Transverse colon (tissue), 4 donors: Measurements from ENCODE around the gene PPL. TPM values are rescaled to one million over a fixed set of nuclear protein-coding genes. Genes with fewer than 3 reads are reported as not detected.
"Not testable (repeated sequence)": the region's sequence is repeated elsewhere in the genome, so short reads cannot be mapped to it uniquely, and the experiment has no call there.

Source experiments
- DNase-seq: peaks from one replicate; pipeline ENCODE4 v3.0.0-alpha.2; 2019
- H3K27ac ChIP-seq, 4 donors: fragments of 200-600 bp; sonication (generic); 2 replicates each; pipeline ENCODE4 v1.5.1; 2016 to 2018; ENCODE audit warnings: inconsistent platforms in 4 of 4
- H3K27me3 ChIP-seq: fragments of 200-600 bp; sonication (generic); 2 replicates; pipeline ENCODE4 v1.5.1; 2017; ENCODE audit warnings: inconsistent platforms
- H3K36me3 ChIP-seq, 4 donors: fragments of 200-600 bp; sonication (generic); 2 replicates each; pipeline ENCODE4 v1.5.1; 2017 to 2019; ENCODE audit warnings: inconsistent platforms in 4 of 4
- H3K4me1 ChIP-seq, 4 donors: fragments of 200-600 bp; sonication (generic); 2 replicates each; pipeline ENCODE4 v1.5.1; 2017 to 2020; ENCODE audit warnings: inconsistent platforms in 4 of 4
- H3K4me3 ChIP-seq, 4 donors: fragments of 200-600 bp; sonication (generic); 1 replicate in 1 of 4; 2 replicates in 3 of 4; pipeline versions ENCODE4 v1.5.1 to v1.6.1; 2017 to 2019; ENCODE audit warnings: inconsistent platforms in 4 of 4
- H3K9me3 ChIP-seq, 2 donors: fragments of 200-600 bp; sonication (generic); 2 replicates each; pipeline ENCODE4 v1.5.1; 2017 to 2019; ENCODE audit warnings: inconsistent platforms in 2 of 2
- EP300 ChIP-seq: sonication (generic); formaldehyde crosslinking; IDR thresholded peaks from one replicate; pipeline ENCODE4 v1.6.1; 2017; ENCODE audit warnings: antibody characterized with exemption, low read depth
- POLR2A ChIP-seq: fragments of 450-650 bp; IDR thresholded peaks from one replicate; pipeline ENCODE4 v1.6.1; 2016; ENCODE audit warnings: antibody characterized with exemption, mild to moderate bottlenecking, moderate library complexity
- POLR2AphosphoS5 ChIP-seq, 3 donors: sonication (generic); formaldehyde crosslinking; IDR thresholded peaks; one replicate each; pipeline ENCODE4 v1.6.1; 2016; ENCODE audit warnings: antibody characterized with exemption in 3 of 3
- WGBS, 2 donors: methylation state at CpG; one replicate each; pipeline ENCODE4 v1.1.5; 2018; ENCODE audit warnings: low coverage in 1 of 2; 5-methylcytosine and 5-hydroxymethylcytosine counted together
- in situ Hi-C, 4 donors: fragments of 200-750 bp; cut with MboI; loops; one replicate each; pipeline versions ENCODE4 v1.15.0 to v1.15.1; 2017; ENCODE audit warnings: low sequenced_read_pairs in 3 of 4, low pct_ligation_motif_present in 1 of 4, low pct_unique_long_range_greater_than_20kb in 1 of 4
- intact Hi-C: fragments of 100-400 bp; cut with DNase I; formaldehyde crosslinking; loops from one replicate; pipeline ENCODE4 v1.15.1; 2023; ENCODE audit warnings: low total_unique reads
- total RNA-seq, 4 donors: library from RNA; depleted of rRNA; stranded (reverse); fragments of >200 nt; gene quantifications; one replicate each; pipeline ENCODE4 v1.1.0, GENCODE V29; 2016
- TF ChIP-seq, protein P1 (sequence below), 5 experiments: fragments of 200-600 bp in 3 of 5; fragments of 450-650 bp in 2 of 5; sonication (generic) in 3 of 5; IDR thresholded peaks; 1 replicate in 2 of 5; 2 replicates in 3 of 5; pipeline ENCODE4 v1.5.1; 2016 to 2017; ENCODE audit warnings: antibody characterized with exemption in 5 of 5, inconsistent platforms in 3 of 5, mild to moderate bottlenecking in 2 of 5, moderate library complexity in 1 of 5

PPL gene
- total RNA-seq, 4 donors from 2014 or later, result 13.5 to 28.8 (median 22.8) TPM

DNA sequence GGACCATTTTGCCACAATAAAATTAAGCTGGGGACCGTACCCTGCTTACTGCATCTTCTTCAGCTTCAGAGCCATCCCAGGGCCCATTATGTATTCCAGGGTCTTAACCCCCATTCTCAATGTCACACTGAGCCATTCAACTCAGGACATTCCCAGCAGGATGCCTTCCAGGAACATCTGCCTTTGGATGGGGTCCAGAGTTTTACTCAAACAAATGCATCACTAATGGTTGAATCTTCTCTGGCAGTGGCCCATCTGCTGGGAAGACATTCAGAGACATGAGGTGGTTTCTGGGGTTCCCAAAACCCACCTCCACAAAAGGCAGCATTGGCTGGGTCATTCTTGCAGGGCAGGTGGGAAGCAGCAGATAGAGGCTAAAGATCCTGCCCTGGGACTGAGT lies 17.8 kb upstream of the PPL start:
- Histone ChIP-seq H3K27ac (no peak overlapping the region), H3K27me3 (no peaks in the 10 kb centered on the region), H3K4me3 (no peak overlapping the region), H3K36me3 (no peaks in the 10 kb centered on the region), H3K9me3 (no peaks in the 10 kb centered on the region), H3K4me1 (peaks cover 5 to 26% (median 12%) of the 10 kb centered on the region in 4 donors)
- in situ Hi-C loops (loop anchor here in 1 of 4 donors (10.0 kb wide), 1 partner anchor 110 kb away; the partner anchor contains the start of genes GLYR1 and UBN1), intact Hi-C loops (loop anchor here (5.0 kb wide), 1 partner anchor 107 kb away; the partner anchor contains the start of genes GLYR1 and UBN1)
- DNase-seq, result no peak
- TF ChIP-seq POLR2A (no peak), EP300 (no peak), POLR2AphosphoS5 (IDR thresholded peaks at IDR 0.05) (no peak)
- TF ChIP-seq, protein P1, sequence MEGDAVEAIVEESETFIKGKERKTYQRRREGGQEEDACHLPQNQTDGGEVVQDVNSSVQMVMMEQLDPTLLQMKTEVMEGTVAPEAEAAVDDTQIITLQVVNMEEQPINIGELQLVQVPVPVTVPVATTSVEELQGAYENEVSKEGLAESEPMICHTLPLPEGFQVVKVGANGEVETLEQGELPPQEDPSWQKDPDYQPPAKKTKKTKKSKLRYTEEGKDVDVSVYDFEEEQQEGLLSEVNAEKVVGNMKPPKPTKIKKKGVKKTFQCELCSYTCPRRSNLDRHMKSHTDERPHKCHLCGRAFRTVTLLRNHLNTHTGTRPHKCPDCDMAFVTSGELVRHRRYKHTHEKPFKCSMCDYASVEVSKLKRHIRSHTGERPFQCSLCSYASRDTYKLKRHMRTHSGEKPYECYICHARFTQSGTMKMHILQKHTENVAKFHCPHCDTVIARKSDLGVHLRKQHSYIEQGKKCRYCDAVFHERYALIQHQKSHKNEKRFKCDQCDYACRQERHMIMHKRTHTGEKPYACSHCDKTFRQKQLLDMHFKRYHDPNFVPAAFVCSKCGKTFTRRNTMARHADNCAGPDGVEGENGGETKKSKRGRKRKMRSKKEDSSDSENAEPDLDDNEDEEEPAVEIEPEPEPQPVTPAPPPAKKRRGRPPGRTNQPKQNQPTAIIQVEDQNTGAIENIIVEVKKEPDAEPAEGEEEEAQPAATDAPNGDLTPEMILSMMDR (IDR thresholded peaks at IDR 0.05), result no peak
- 80 to 100% methylated on average over 1 of the region's 1 CpG for WGBS, 2 donors

DNA sequence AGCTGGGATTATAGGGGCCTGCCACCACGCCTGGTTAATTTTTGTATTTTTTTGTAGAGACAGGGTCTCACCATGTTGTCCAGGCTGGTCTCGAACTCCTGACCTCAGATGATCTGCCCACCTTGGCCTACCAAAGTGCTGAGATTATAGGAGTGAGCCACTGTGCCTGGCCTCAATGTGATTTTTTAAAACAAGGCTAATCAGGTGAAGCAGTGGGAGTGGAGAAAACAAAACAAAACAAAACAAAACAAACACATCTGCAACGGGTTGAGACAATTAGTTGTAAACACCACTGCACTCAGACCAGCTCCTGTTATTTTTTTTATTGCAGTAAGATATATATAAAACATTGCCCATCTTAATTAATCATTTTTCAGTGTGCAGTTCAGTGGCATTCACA lies 14.6 kb upstream of the PPL start:
- WGBS, 2 donors, result 0 to 66% methylated on average over 1 to 3 of the region's 3 CpGs
- intact Hi-C loops, result not testable (repeated sequence)

DNA sequence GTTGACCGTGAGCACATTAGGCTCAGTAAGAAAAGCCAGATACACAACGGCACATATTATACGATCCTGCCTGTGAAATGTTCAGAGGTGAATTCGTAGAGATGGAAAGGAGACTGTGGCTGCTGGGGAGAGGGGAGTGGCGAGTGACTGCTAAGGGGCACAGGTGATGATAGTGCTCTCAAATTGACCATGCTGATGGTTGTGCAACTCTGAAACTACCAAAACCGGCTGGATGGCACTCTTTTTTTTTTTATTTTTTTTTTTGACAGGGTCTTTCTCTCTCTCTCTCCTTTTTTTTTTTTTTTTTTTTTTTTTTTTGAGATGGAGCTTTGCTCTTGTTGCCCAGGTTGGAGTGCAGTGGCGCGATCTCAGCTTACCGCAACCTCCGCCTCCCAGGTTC lies 13.0 kb upstream of the PPL start:
- in situ Hi-C loops, result loop anchor here in 2 of 4 donors (10.0 kb wide), 1 partner anchor 105 kb away; the partner anchor contains the start of genes GLYR1 (in 2 of the 2) and UBN1 (in 2 of the 2)
- intact Hi-C loops, result no loop called here
- Histone ChIP-seq H3K27me3 (no peaks in the 10 kb centered on the region), H3K4me3 (no peak overlapping the region), H3K27ac (no peak overlapping the region), H3K9me3 (no peaks in the 10 kb centered on the region), H3K4me1 (peaks cover 8 to 10% (median 9%) of the 10 kb centered on the region in 4 donors), H3K36me3 (no peaks in the 10 kb centered on the region)
- DNase-seq, result no peak
- WGBS, 2 donors, result 44 to 71% methylated on average over 5 to 10 of the region's 10 CpGs
- no peak for TF ChIP-seq EP300
- TF ChIP-seq, protein P1 (IDR thresholded peaks at IDR 0.05), result no peak
- no peak for TF ChIP-seq POLR2AphosphoS5 (IDR thresholded peaks at IDR 0.05)
- no peak for TF ChIP-seq POLR2A

More for the DNA sequence above, 14.6 kb upstream of the PPL start:
- not testable (repeated sequence) for H3K36me3 ChIP-seq, H3K27me3 ChIP-seq, DNase-seq, H3K9me3 ChIP-seq, H3K27ac ChIP-seq, H3K4me3 ChIP-seq, H3K4me1 ChIP-seq
- in situ Hi-C loops, result loop anchor here in 1 of 4 donors (10.0 kb wide), 1 partner anchor 107 kb away; the partner anchor contains the start of genes GLYR1 and UBN1

DNA sequence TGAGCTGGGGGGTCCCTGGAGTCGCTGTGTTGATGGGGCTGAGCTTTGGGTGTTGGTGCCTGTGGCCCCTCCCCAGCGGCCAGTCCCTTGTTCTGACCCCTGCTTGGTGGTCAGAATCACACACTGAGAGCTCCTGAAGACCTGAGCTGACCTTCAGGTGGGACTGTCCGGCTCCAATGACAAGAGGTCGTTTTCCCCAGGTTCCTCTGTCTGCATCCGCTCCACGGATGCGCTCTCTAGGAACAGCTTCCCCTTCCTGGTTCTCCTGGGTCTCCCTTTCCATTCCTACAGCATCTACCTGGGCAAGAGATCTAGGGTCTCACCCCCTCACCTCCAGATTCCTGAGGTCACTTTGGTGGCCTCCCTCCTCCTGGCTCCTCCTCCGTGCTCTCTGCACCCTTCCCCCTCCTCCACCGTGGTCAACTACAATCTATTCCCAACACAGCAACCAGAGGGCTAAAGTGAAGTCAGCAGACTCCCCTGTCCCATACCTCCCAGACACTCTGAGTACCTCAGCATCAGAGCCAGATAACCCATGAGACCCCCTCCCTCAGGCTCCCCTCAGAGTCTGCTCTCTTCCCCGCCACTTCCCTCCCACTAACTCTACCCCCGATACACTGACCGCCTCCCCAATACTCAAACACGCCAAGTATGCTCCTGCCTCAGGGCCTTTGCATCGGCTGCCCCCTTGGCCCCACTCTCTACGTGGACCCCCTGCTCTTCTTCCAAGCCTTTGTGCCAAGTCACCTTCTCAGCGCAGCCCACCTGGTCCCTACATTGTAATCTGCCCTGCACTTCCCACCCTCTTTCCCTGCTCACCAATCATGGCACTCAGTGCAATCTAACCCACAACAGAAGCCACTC lies 12.2 kb upstream of the PPL start:
- H3K27me3 ChIP-seq, result no peaks in the 10 kb centered on the region
- H3K9me3 ChIP-seq, result no peaks in the 10 kb centered on the region
- H3K4me3 ChIP-seq, result no peak overlapping the region
- intact Hi-C loops, result no loop called here
- 73 to 77% methylated on average over 7 to 16 of the region's 16 CpGs for WGBS, 2 donors
- DNase-seq, result no peak
- no peak overlapping the region for H3K27ac ChIP-seq
- H3K4me1 ChIP-seq, result peaks cover 17 to 18% (median 17%) of the 10 kb centered on the region in 4 donors
- H3K36me3 ChIP-seq, result no peaks in the 10 kb centered on the region
- in situ Hi-C loops, result loop anchor here in 1 of 4 donors (10.0 kb wide), 1 partner anchor 104 kb away; the partner anchor contains the start of genes GLYR1 and UBN1
- no peak for TF ChIP-seq POLR2A
- TF ChIP-seq POLR2AphosphoS5 (IDR thresholded peaks at IDR 0.05), result no peak
- TF ChIP-seq, protein P1 (IDR thresholded peaks at IDR 0.05), result no peak
- TF ChIP-seq EP300, result no peak
